Lower leg skin (tissue), 4 donors: ENCODE measurements around the gene SMAD4. TPM values are rescaled to one million over a fixed set of nuclear protein-coding genes. Genes with fewer than 3 reads are reported as not detected.

ENCODE experiments used
- DNase-seq, 2 donors: peaks; one replicate each; pipeline ENCODE4 v3.0.0-alpha.2; 2019; ENCODE audit warnings: low spot score in 2 of 2
- H3K4me3 ChIP-seq: fragments of 200-600 bp; sonication (generic); 2 replicates; pipeline ENCODE4 v1.5.1; 2017; ENCODE audit warnings: mild to moderate bottlenecking, low read depth; ENCODE audit not compliant: poor library complexity, severe bottlenecking
- POLR2A ChIP-seq, 2 donors: fragments of 450-650 bp; IDR thresholded peaks; one replicate each; pipeline ENCODE4 v1.6.1; 2016 to 2017; ENCODE audit warnings: antibody characterized with exemption in 2 of 2, mild to moderate bottlenecking in 1 of 2, moderate library complexity in 1 of 2
- WGBS, 2 donors: methylation state at CpG; one replicate each; pipeline ENCODE4 v1.1.5; 2018; 5-methylcytosine and 5-hydroxymethylcytosine counted together
- intact Hi-C: fragments of 100-400 bp; cut with DNase I; formaldehyde crosslinking; loops from one replicate; pipeline ENCODE4 v1.15.0; 2023; ENCODE audit warnings: low total_unique reads
- total RNA-seq, 4 donors: library from RNA; depleted of rRNA; stranded (reverse); fragments of >200 nt; gene quantifications; one replicate each; pipeline ENCODE4 v1.1.0, GENCODE V29; 2016
- TF ChIP-seq, protein P1 (sequence below), 3 donors: fragments of 450-650 bp; IDR thresholded peaks; one replicate each; pipeline ENCODE4 v1.5.1; 2016; ENCODE audit warnings: antibody characterized with exemption in 3 of 3, mild to moderate bottlenecking in 3 of 3, moderate library complexity in 2 of 3

SMAD4 gene
- total RNA-seq, 4 donors from 2014 or later, result 101 to 171 (median 128) TPM

DNA sequence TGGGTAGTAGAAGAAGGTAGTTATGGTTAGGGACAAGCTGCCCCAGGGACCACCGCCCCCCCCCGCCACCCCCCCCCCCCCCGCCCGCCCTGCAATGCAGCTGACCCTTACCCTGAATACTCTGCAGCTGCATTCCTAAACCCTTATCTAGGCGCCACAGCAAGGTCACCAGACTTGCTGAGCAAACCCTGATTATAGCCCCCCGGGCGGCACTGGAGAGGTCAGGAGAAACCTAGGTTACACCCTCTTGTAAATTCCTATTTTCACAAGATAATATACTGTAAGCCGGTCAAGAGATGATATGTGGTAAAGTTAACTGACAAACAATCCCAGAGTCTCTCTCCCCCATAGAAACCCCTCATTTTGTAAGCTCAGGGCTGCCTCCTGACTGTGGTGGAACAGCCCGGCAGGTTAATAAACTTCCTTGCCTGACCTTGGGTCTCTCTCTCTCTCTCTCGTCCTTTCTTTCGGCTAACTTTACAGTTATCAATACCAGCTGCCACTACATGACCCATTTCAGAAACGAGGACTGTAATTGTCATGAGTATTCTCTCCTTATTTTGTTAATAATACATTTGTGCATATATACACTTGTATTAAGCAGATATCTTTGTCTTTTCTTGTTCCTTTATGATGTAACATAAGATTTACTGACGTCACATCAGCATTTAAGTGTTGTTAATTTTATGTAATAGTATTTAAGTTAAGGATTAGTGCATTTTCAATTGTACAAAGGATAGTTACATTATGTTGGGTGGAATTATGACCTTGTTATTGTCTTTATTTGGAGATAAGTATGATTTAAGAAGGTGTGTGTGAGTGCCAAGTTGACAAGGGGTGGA is 22.8 kb upstream of the SMAD4 start:
- TF ChIP-seq, protein P1, sequence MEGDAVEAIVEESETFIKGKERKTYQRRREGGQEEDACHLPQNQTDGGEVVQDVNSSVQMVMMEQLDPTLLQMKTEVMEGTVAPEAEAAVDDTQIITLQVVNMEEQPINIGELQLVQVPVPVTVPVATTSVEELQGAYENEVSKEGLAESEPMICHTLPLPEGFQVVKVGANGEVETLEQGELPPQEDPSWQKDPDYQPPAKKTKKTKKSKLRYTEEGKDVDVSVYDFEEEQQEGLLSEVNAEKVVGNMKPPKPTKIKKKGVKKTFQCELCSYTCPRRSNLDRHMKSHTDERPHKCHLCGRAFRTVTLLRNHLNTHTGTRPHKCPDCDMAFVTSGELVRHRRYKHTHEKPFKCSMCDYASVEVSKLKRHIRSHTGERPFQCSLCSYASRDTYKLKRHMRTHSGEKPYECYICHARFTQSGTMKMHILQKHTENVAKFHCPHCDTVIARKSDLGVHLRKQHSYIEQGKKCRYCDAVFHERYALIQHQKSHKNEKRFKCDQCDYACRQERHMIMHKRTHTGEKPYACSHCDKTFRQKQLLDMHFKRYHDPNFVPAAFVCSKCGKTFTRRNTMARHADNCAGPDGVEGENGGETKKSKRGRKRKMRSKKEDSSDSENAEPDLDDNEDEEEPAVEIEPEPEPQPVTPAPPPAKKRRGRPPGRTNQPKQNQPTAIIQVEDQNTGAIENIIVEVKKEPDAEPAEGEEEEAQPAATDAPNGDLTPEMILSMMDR (IDR thresholded peaks at IDR 0.05), result no peak
- TF ChIP-seq POLR2A (IDR thresholded peaks at IDR 0.05), result no peak
- 71 to 72% methylated on average over 13 of the region's 13 CpGs for WGBS, 2 donors
- DNase-seq, result no peak
- H3K4me3 ChIP-seq, result no peak overlapping the region
- intact Hi-C loops, result no loop called here

DNA sequence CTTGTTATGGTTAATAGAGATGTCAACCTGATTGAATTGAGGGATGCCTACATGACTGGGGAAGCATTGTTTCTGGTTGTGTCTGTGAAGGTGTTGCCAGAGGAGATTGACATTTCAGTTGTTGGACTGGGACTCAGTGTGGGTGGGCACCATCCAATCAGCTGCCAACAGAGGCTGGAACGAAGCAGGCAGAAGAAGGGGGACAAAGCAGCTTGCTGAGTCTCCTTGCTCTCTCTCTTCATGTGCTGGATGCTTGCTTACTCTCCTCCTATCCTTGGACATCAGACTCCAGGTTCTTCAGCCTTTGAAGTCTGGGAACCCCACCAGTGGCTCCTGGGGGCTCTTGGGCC is 22.2 kb upstream of the SMAD4 start:
- no peak for DNase-seq
- H3K4me3 ChIP-seq, result no peak overlapping the region
- intact Hi-C loops, result no loop called here
- WGBS, 2 donors, result 82 to 83% methylated on average over 1 of the region's 1 CpG
- TF ChIP-seq, protein P1 (IDR thresholded peaks at IDR 0.05), result no peak
- TF ChIP-seq POLR2A (IDR thresholded peaks at IDR 0.05), result no peak

DNA sequence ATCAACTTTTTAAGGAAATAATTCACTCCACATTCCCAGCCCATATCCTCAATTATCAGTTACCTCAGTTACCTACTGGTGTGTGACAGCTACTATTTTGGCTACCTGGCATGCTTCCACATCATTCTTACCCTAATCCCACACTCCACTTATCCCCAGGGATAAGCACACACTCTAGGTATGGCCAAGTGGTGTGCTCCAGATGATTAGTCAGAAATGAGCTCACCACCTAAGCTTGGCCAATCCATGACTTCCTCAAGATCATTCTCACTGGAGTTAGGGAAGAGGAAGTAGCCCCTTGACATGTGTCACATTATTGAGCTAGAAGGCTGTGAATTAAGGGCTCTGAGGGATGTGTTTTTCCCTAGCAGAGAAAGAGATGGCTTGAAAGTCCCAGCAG is 20.9 kb upstream of the SMAD4 start:
- no peak overlapping the region for H3K4me3 ChIP-seq
- intact Hi-C loops, result no loop called here
- TF ChIP-seq POLR2A (IDR thresholded peaks at IDR 0.05), result no peak
- TF ChIP-seq, protein P1 (IDR thresholded peaks at IDR 0.05), result no peak
- no peak for DNase-seq

DNA sequence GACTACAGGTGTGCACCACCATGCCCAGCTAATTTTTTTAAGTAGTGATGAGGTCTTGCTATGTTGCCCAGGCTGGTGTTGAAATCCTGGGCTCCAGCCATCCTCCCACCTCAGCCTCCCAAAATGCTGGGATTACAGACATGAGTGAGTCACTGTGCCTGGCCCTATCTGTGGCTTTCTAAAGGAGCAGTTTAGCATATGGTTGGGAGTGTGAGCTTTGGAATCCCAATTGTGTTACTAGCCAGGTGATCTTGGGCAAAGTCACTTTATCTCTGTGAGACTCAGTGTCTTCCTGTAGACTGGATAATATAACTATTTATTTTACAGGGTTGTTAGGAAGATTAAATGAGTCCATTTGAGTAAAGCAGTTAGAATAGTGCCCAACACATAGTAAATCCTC is 19.8 kb upstream of the SMAD4 start:
- no peak for TF ChIP-seq POLR2A (IDR thresholded peaks at IDR 0.05)
- TF ChIP-seq, protein P1 (IDR thresholded peaks at IDR 0.05), result no peak
- no peak overlapping the region for H3K4me3 ChIP-seq
- no peak for DNase-seq
- intact Hi-C loops, result no loop called here

DNA sequence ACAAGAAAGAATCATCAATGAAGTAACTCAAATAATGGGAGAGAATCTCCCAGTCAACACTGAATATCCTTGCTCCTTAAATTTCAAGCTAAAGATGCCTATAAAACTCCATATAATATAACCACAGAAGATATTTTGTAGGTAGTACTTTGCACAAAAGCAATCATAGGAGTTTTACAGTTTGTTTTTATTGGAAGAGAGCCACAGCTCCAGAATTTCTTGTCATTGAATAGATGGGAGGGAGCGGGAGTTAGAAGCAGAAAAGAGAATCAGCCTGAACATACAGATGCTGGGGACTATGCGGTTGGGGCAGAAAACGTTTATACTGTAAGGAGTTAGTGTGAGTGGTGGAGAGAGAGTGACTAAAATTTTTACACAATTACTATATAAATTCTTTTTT is 18.3 kb upstream of the SMAD4 start:
- 69 to 72% methylated on average over 3 of the region's 3 CpGs for WGBS, 2 donors
- no peak overlapping the region for H3K4me3 ChIP-seq
- no peak for DNase-seq
- intact Hi-C loops, result no loop called here
- TF ChIP-seq, protein P1 (IDR thresholded peaks at IDR 0.05), result no peak
- no peak for TF ChIP-seq POLR2A (IDR thresholded peaks at IDR 0.05)

DNA sequence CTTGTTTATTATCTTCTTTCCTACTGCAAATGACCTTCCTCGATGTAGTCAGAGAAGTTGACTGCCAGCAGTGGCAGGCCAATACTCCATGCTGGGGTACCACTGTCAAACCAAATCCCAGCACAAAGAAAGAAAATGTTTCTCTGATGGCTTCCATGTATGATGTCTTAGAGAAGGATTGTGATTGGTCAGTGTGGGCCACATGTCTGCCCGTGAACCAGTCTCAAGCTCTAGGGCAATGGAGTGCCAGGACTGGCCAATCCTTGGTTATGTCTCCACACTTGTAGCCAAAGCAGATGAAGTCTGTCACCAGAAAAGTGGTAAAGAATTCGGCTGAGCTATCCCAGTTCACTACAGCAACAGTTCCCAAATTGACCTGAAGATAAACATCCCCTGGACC is 17.6 kb upstream of the SMAD4 start:
- 91 to 95% methylated on average over 3 of the region's 3 CpGs for WGBS, 2 donors
- TF ChIP-seq, protein P1 (IDR thresholded peaks at IDR 0.05), result no peak
- no peak for TF ChIP-seq POLR2A (IDR thresholded peaks at IDR 0.05)
- intact Hi-C loops, result no loop called here
- H3K4me3 ChIP-seq, result no peak overlapping the region
- DNase-seq, result no peak
